ENCODE results near the gene FOCAD.

Gene FOCAD

DNA sequence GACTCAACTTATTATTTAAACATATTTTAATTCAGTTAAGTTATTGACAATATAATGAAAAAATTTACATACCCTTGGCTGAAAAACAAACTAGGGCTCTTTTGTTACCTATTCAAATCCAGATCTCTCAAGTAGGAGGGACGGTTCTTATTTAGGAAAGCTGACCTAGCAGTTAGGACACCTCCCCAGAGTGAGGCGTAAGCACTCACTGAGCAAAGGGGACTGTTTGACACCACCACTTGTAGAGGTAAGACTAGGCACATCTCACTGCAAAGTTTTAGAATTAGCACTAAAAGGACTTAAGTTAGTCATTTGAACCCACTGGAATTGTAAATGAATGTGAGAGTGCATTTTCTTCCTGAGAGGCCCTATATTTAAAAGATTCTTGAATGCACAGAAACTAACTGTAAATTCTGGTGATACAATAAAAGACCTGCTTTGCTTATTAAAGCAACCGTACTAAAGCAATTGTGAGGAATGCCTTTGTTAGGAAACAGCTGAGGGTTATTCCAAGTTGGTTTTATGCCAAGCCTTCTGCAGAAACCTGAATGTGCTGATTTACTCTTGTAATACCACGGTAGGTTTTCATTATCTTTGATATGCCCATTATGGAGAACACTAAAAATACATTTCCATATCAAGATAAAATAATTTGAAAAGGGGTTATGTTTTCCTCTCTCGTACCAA is 331.2 kb downstream of the FOCAD start:
- Histone ChIP-seq H2BK5ac (ENCODE audit: low read length) (no peak overlapping the region), H3K9ac (ENCODE audit: low read depth, low read length, poor library complexity) (no peak overlapping the region), H3K36me3 (replicated peaks in 1 of 2; ENCODE audit: control insufficient read depth in 2 of 2, insufficient read depth in 2 of 2, low read length in 2 of 2) (no peaks in the 10 kb centered on the region), H4K8ac (ENCODE audit: low read depth, low read length) (no peak overlapping the region), H3K18ac (ENCODE audit: low read length) (no peak overlapping the region), H3K4ac (ENCODE audit: low read length) (no peak overlapping the region), H3K23ac (ENCODE audit: low read depth, low read length, poor library complexity) (no peak overlapping the region), H3K9me3 (replicated peaks in 1 of 2; ENCODE audit: control insufficient read depth in 2 of 2, insufficient read depth in 1 of 2, low read depth in 1 of 2, low read length in 2 of 2) (no peaks in the 10 kb centered on the region), H2BK120ac (ENCODE audit: low read depth, low read length) (no peak overlapping the region), H2AFZ (ENCODE audit: low read length) (no peak overlapping the region), H3K27ac (replicated peaks; ENCODE audit: low read length) (no peak overlapping the region), H4K91ac (ENCODE audit: low read depth, low read length, poor library complexity) (no peak overlapping the region), H3K4me2 (ENCODE audit: insufficient read depth, low read length, poor library complexity, severe bottlenecking) (no peak overlapping the region), H2BK12ac (ENCODE audit: low read length) (no peak overlapping the region), H3K4me3 (ENCODE audit: low read length in 2 of 2) (no peak overlapping the region), H3K4me1 (ENCODE audit: control insufficient read depth in 2 of 2, insufficient read depth in 1 of 2, low read depth in 1 of 2, low read length in 2 of 2) (no peaks in the 10 kb centered on the region), H3K14ac (ENCODE audit: low read length) (no peak overlapping the region), H3K79me1 (ENCODE audit: low read depth, low read length) (no peaks in the 10 kb centered on the region), H2AK5ac (ENCODE audit: low read depth, low read length) (no peak overlapping the region), H3K27me3 (ENCODE audit: control insufficient read depth in 3 of 3, insufficient read depth in 3 of 3, low read depth in 1 of 3, low read length in 3 of 3) (no peaks in the 10 kb centered on the region), H2BK15ac (ENCODE audit: low read length) (no peak overlapping the region)
- DNase-seq (ENCODE audit: low spot score): no peak
- no CpG with 5 or more reads among the region's 5 CpGs for WGBS, 2 donors (ENCODE audit: extremely low coverage in 2 of 2, insufficient read length in 2 of 2, insufficient replicate concordance in 1 of 2)

DNA sequence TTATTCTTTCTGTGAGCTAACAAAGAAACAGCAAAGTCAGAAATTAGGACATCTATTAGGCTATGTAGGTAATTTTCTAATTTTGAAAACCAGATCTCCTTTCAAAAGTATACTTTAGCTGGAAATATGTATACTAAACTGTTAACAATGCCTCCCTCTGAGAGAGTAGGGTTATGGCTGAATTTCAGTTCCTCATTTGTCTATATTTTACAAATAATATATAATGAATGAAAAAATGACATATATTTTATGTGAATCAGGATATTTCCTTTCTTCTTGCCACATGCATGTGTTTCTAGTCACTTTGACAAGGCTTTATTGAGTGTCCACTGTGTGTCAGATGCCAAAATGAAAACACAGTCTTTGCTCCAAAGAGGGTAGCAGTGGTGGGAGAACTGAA is 331.9 kb downstream of the FOCAD start:
- Histone ChIP-seq H2BK15ac (ENCODE audit: low read length) (no peak overlapping the region), H2AFZ (ENCODE audit: low read length) (no peak overlapping the region), H3K14ac (ENCODE audit: low read length) (no peak overlapping the region), H2BK5ac (ENCODE audit: low read length) (no peak overlapping the region), H3K4me1 (ENCODE audit: control insufficient read depth in 2 of 2, insufficient read depth in 1 of 2, low read depth in 1 of 2, low read length in 2 of 2) (no peaks in the 10 kb centered on the region), H3K18ac (ENCODE audit: low read length) (no peak overlapping the region), H4K8ac (ENCODE audit: low read depth, low read length) (no peak overlapping the region), H4K91ac (ENCODE audit: low read depth, low read length, poor library complexity) (no peak overlapping the region), H3K4me3 (ENCODE audit: low read length in 2 of 2) (no peak overlapping the region), H3K4ac (ENCODE audit: low read length) (no peak overlapping the region), H3K23ac (ENCODE audit: low read depth, low read length, poor library complexity) (no peak overlapping the region), H3K79me1 (ENCODE audit: low read depth, low read length) (no peaks in the 10 kb centered on the region), H3K9me3 (replicated peaks in 1 of 2; ENCODE audit: control insufficient read depth in 2 of 2, insufficient read depth in 1 of 2, low read depth in 1 of 2, low read length in 2 of 2) (no peaks in the 10 kb centered on the region), H3K9ac (ENCODE audit: low read depth, low read length, poor library complexity) (no peak overlapping the region), H3K27ac (replicated peaks; ENCODE audit: low read length) (no peak overlapping the region), H3K4me2 (ENCODE audit: insufficient read depth, low read length, poor library complexity, severe bottlenecking) (no peak overlapping the region), H3K27me3 (ENCODE audit: control insufficient read depth in 3 of 3, insufficient read depth in 3 of 3, low read depth in 1 of 3, low read length in 3 of 3) (no peaks in the 10 kb centered on the region), H2BK12ac (ENCODE audit: low read length) (no peak overlapping the region), H2BK120ac (ENCODE audit: low read depth, low read length) (no peak overlapping the region), H3K36me3 (replicated peaks in 1 of 2; ENCODE audit: control insufficient read depth in 2 of 2, insufficient read depth in 2 of 2, low read length in 2 of 2) (no peaks in the 10 kb centered on the region), H2AK5ac (ENCODE audit: low read depth, low read length) (no peak overlapping the region)
- no peak for DNase-seq (ENCODE audit: low spot score)

DNA sequence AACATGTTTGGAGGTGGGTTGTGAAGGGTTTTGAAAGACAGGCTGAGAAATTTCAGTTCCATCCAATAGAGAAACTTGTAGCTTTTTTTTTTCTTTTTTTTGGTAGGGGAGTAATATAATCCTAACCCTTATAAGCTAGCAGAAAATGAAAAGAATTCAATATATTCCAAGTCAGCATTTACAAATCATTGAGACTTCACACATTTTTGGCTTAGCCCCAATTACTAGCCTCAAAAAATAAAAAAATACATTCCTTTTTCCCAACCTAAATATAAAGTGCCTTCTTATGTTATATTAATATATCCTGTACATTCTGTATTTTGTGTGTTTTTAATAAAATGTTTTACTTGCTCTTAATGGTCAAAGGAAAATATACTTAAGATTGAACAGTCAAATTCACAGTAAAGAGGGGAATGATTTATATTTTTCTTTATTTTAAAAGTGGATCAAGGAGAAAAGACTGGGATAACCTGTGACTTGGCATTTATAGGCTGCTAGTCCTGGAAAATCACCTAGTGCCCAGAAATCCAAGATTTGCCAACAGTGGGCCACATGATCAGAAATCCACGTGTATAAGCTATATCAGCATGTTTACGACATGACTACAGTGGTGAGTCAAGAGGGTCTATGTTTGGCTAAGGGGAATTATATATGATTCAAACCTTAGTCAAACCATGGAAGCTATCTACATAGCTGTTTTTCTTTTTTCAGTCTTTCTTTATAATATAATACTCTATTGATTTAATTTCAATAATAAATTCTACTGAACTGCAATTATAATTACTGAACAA is 332.8 kb downstream of the FOCAD start:
- no peak overlapping the region for H3K4me3 ChIP-seq (ENCODE audit: low read length in 2 of 2)
- no peak overlapping the region for H2BK12ac ChIP-seq (ENCODE audit: low read length)
- no CpG with 5 or more reads among the region's 2 CpGs for WGBS, 2 donors (ENCODE audit: extremely low coverage in 2 of 2, insufficient read length in 2 of 2, insufficient replicate concordance in 1 of 2)
- no peak overlapping the region for H2AK5ac ChIP-seq (ENCODE audit: low read depth, low read length)
- no peak overlapping the region for H3K9ac ChIP-seq (ENCODE audit: low read depth, low read length, poor library complexity)
- H3K36me3 ChIP-seq (replicated peaks in 1 of 2; ENCODE audit: control insufficient read depth in 2 of 2, insufficient read depth in 2 of 2, low read length in 2 of 2): no peaks in the 10 kb centered on the region
- H2BK15ac ChIP-seq (ENCODE audit: low read length): no peak overlapping the region
- DNase-seq (ENCODE audit: low spot score): no peak
- no peak overlapping the region for H2BK120ac ChIP-seq (ENCODE audit: low read depth, low read length)
- H3K14ac ChIP-seq (ENCODE audit: low read length): no peak overlapping the region
- no peak overlapping the region for H4K91ac ChIP-seq (ENCODE audit: low read depth, low read length, poor library complexity)
- H3K9me3 ChIP-seq (replicated peaks in 1 of 2; ENCODE audit: control insufficient read depth in 2 of 2, insufficient read depth in 1 of 2, low read depth in 1 of 2, low read length in 2 of 2): no peaks in the 10 kb centered on the region
- no peak overlapping the region for H3K27ac ChIP-seq (replicated peaks; ENCODE audit: low read length)
- H3K79me1 ChIP-seq (ENCODE audit: low read depth, low read length): no peaks in the 10 kb centered on the region
- no peak overlapping the region for H2AFZ ChIP-seq (ENCODE audit: low read length)
- no peak overlapping the region for H2BK5ac ChIP-seq (ENCODE audit: low read length)
- H4K8ac ChIP-seq (ENCODE audit: low read depth, low read length): no peak overlapping the region
- no peak overlapping the region for H3K4me2 ChIP-seq (ENCODE audit: insufficient read depth, low read length, poor library complexity, severe bottlenecking)
- H3K18ac ChIP-seq (ENCODE audit: low read length): no peak overlapping the region
- H3K4ac ChIP-seq (ENCODE audit: low read length): no peak overlapping the region
- H3K4me1 ChIP-seq (ENCODE audit: control insufficient read depth in 2 of 2, insufficient read depth in 1 of 2, low read depth in 1 of 2, low read length in 2 of 2): no peaks in the 10 kb centered on the region
- H3K27me3 ChIP-seq (ENCODE audit: control insufficient read depth in 3 of 3, insufficient read depth in 3 of 3, low read depth in 1 of 3, low read length in 3 of 3): no peaks in the 10 kb centered on the region
- no peak overlapping the region for H3K23ac ChIP-seq (ENCODE audit: low read depth, low read length, poor library complexity)

DNA sequence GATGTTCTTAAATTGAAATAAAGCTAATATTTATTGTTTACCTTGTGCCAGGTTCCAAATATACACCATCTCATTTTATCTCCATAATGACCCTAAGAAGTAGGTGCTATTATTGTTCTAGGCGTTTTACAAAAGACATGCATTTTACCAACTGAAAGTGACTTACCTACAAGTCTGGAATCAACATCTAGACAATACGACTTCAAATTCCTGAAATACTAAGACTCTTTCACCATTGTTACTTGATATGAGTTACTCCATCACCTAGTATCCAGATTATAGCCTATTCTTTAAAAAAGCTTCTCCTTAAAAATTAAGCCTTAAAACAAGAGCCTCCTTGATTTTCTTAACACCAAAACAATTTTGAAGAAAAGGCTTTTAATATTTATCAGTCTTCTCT is 334.1 kb downstream of the FOCAD start:
- Histone ChIP-seq H2BK5ac (ENCODE audit: low read length) (no peak overlapping the region), H3K27me3 (ENCODE audit: control insufficient read depth in 3 of 3, insufficient read depth in 3 of 3, low read depth in 1 of 3, low read length in 3 of 3) (no peaks in the 10 kb centered on the region), H3K9me3 (replicated peaks in 1 of 2; ENCODE audit: control insufficient read depth in 2 of 2, insufficient read depth in 1 of 2, low read depth in 1 of 2, low read length in 2 of 2) (no peaks in the 10 kb centered on the region), H3K9ac (ENCODE audit: low read depth, low read length, poor library complexity) (no peak overlapping the region), H3K4me3 (ENCODE audit: low read length in 2 of 2) (no peak overlapping the region), H3K36me3 (replicated peaks in 1 of 2; ENCODE audit: control insufficient read depth in 2 of 2, insufficient read depth in 2 of 2, low read length in 2 of 2) (no peaks in the 10 kb centered on the region), H3K79me1 (ENCODE audit: low read depth, low read length) (no peaks in the 10 kb centered on the region), H2AFZ (ENCODE audit: low read length) (no peak overlapping the region), H3K14ac (ENCODE audit: low read length) (no peak overlapping the region), H2BK15ac (ENCODE audit: low read length) (no peak overlapping the region), H2AK5ac (ENCODE audit: low read depth, low read length) (no peak overlapping the region), H2BK120ac (ENCODE audit: low read depth, low read length) (no peak overlapping the region), H4K8ac (ENCODE audit: low read depth, low read length) (no peak overlapping the region), H2BK12ac (ENCODE audit: low read length) (no peak overlapping the region), H3K4me2 (ENCODE audit: insufficient read depth, low read length, poor library complexity, severe bottlenecking) (no peak overlapping the region), H4K91ac (ENCODE audit: low read depth, low read length, poor library complexity) (no peak overlapping the region), H3K4me1 (ENCODE audit: control insufficient read depth in 2 of 2, insufficient read depth in 1 of 2, low read depth in 1 of 2, low read length in 2 of 2) (no peaks in the 10 kb centered on the region), H3K4ac (ENCODE audit: low read length) (no peak overlapping the region), H3K27ac (replicated peaks; ENCODE audit: low read length) (no peak overlapping the region), H3K23ac (ENCODE audit: low read depth, low read length, poor library complexity) (no peak overlapping the region), H3K18ac (ENCODE audit: low read length) (no peak overlapping the region)
- WGBS, 2 donors (ENCODE audit: extremely low coverage in 2 of 2, insufficient read length in 2 of 2, insufficient replicate concordance in 1 of 2): no CpG with 5 or more reads among the region's 2 CpGs
- DNase-seq (ENCODE audit: low spot score): no peak

Data from neuronal stem cell (in vitro differentiated cells).